OCI-LY1 (cell line): ENCODE measurements around the gene FAT1.

Experiments
- H2AFZ ChIP-seq: fragments of 200-600 bp; sonication (generic), shearing (Covaris generic); 2 replicates; pipeline ENCODE4 v1.6.0; 2014; ENCODE audit warnings: antibody characterized with exemption, mild to moderate bottlenecking, low read length
- H3F3A ChIP-seq: fragments of 200-600 bp; sonication (generic), shearing (Covaris generic); 2 replicates; pipeline ENCODE4 v1.6.0; 2014; ENCODE audit warnings: mild to moderate bottlenecking, antibody characterized with exemption, low read length, moderate library complexity; ENCODE audit not compliant: insufficient read depth
- H3K27ac ChIP-seq: fragments of 200-600 bp; sonication (generic); 2 replicates; pipeline ENCODE4 v1.5.1; 2014; ENCODE audit warnings: low read length, mixed run types, mild to moderate bottlenecking, low read depth; ENCODE audit not compliant: poor library complexity, severe bottlenecking
- H3K27me3 ChIP-seq: fragments of 200-600 bp; sonication (generic); 2 replicates; pipeline ENCODE4 v1.6.0; 2014; ENCODE audit warnings: antibody characterized with exemption, mild to moderate bottlenecking, low read length, moderate library complexity; ENCODE audit not compliant: insufficient read depth
- H3K36me3 ChIP-seq: fragments of 200-600 bp; sonication (generic); 2 replicates; pipeline ENCODE4 v1.6.1; 2014; ENCODE audit warnings: mild to moderate bottlenecking, antibody characterized with exemption, low read length, moderate library complexity, mixed read lengths; ENCODE audit not compliant: insufficient read depth
- H3K4me1 ChIP-seq: fragments of 200-600 bp; sonication (generic); 2 replicates; pipeline ENCODE4 v1.5.1; 2014; ENCODE audit warnings: mild to moderate bottlenecking, low read length, moderate library complexity; ENCODE audit not compliant: insufficient read depth, severe bottlenecking
- H3K4me2 ChIP-seq: fragments of 200-600 bp; sonication (generic), shearing (Covaris generic); 2 replicates; pipeline ENCODE4 v1.6.1; 2014; ENCODE audit warnings: low read length
- H3K4me3 ChIP-seq: fragments of 200-600 bp; sonication (generic); 2 replicates; pipeline ENCODE4 v1.5.1; 2014; ENCODE audit warnings: low read length, low read depth, mild to moderate bottlenecking, mixed read lengths; ENCODE audit not compliant: poor library complexity, severe bottlenecking
- H3K79me2 ChIP-seq: fragments of 200-600 bp; shearing (Covaris generic); 2 replicates; pipeline ENCODE4 v1.6.1; 2016; ENCODE audit warnings: mixed run types, low read length, mixed read lengths; ENCODE audit not compliant: insufficient read depth
- H3K9ac ChIP-seq: fragments of 200-600 bp; sonication (generic), shearing (Covaris generic); 2 replicates; pipeline ENCODE4 v1.6.1; 2014; ENCODE audit warnings: mild to moderate bottlenecking, low read length, mixed read lengths
- H3K9me2 ChIP-seq: fragments of 200-600 bp; sonication (generic), shearing (Covaris generic); 2 replicates; pipeline ENCODE4 v1.6.1; 2014; ENCODE audit warnings: low read depth, mild to moderate bottlenecking, low read length, mixed read lengths
- H3K9me3 ChIP-seq: fragments of 200-600 bp; shearing (Covaris generic); 2 replicates; pipeline ENCODE4 v1.6.1; 2014; ENCODE audit warnings: low read length, mixed read lengths
- H4K20me1 ChIP-seq: fragments of 200-600 bp; sonication (generic), shearing (Covaris generic); 2 replicates; pipeline ENCODE4 v1.6.0; 2016; ENCODE audit warnings: mild to moderate bottlenecking, low read length; ENCODE audit not compliant: insufficient read depth
- CTCF ChIP-seq: fragments of 200-600 bp; sonication (generic), shearing (Covaris generic); IDR thresholded peaks from 2 replicates; pipeline ENCODE4 v1.5.1; 2017; ENCODE audit warnings: mild to moderate bottlenecking, antibody characterized with exemption, low read length, moderate library complexity, mixed read lengths
- EZH2 ChIP-seq: fragments of 200-600 bp; sonication (generic), shearing (Covaris generic); IDR thresholded peaks from 2 replicates; pipeline ENCODE4 v1.8.0; 2017; ENCODE audit warnings: borderline replicate concordance, mixed run types, mild to moderate bottlenecking, antibody characterized with exemption, low read length, moderate library complexity, mixed read lengths

Gene FAT1

GRCh38 chr4:186651624-186652023 lies 72.0 kb downstream of the FAT1 start:
- no peaks in the 10 kb centered on the region for H3K36me3 ChIP-seq

GRCh38 chr4:186651181-186651603 lies 72.5 kb downstream of the FAT1 start:
- Histone ChIP-seq H3K9me3 (no peaks in the 10 kb centered on the region), H4K20me1 (no peaks in the 10 kb centered on the region), H3K9me2 (no peaks in the 10 kb centered on the region), H3K4me3 (no peak overlapping the region), H3K27ac (no peak overlapping the region), H3F3A (no peaks in the 10 kb centered on the region), H3K4me1 (peaks cover 19% of the 10 kb centered on the region), H3K36me3 (no peaks in the 10 kb centered on the region), H3K79me2 (no peaks in the 10 kb centered on the region), H3K9ac (no peak overlapping the region), H3K27me3 (no peaks in the 10 kb centered on the region), H2AFZ (no peak overlapping the region), H3K4me2 (no peak overlapping the region)
- no peak for TF ChIP-seq EZH2
- TF ChIP-seq CTCF: no peak

More at GRCh38 chr4:186651624-186652023, 72.0 kb downstream of the FAT1 start:
- Histone ChIP-seq H3K9me3 (no peaks in the 10 kb centered on the region), H3K27ac (no peak overlapping the region), H3K4me1 (peaks cover 19% of the 10 kb centered on the region), H3K9ac (no peak overlapping the region), H3K79me2 (no peaks in the 10 kb centered on the region), H3K4me3 (no peak overlapping the region), H2AFZ (no peak overlapping the region), H3K9me2 (no peaks in the 10 kb centered on the region), H3F3A (no peaks in the 10 kb centered on the region), H3K27me3 (no peaks in the 10 kb centered on the region), H4K20me1 (no peaks in the 10 kb centered on the region), H3K4me2 (no peak overlapping the region)
- TF ChIP-seq EZH2 (no peak), CTCF (no peak)

GRCh38 chr4:186650401-186651180 lies 73.1 kb downstream of the FAT1 start:
- no peak for TF ChIP-seq CTCF
- no peak for TF ChIP-seq EZH2
- no peak overlapping the region for H3K27ac ChIP-seq
- H3K79me2 ChIP-seq: no peaks in the 10 kb centered on the region
- H4K20me1 ChIP-seq: no peaks in the 10 kb centered on the region
- H3K36me3 ChIP-seq: no peaks in the 10 kb centered on the region
- H3F3A ChIP-seq: no peaks in the 10 kb centered on the region
- no peak overlapping the region for H3K4me3 ChIP-seq
- no peak overlapping the region for H3K4me2 ChIP-seq
- no peak overlapping the region for H3K9ac ChIP-seq
- peaks cover 19% of the 10 kb centered on the region for H3K4me1 ChIP-seq
- H2AFZ ChIP-seq: no peak overlapping the region
- no peaks in the 10 kb centered on the region for H3K27me3 ChIP-seq
- no peaks in the 10 kb centered on the region for H3K9me3 ChIP-seq
- no peaks in the 10 kb centered on the region for H3K9me2 ChIP-seq
